ENCODE measurements around the gene ANKRD7. TPM values are rescaled to one million over a fixed set of nuclear protein-coding genes. Genes with fewer than 3 reads are reported as not detected.
"Not testable (repeated sequence)": the region's sequence is repeated elsewhere in the genome, so short reads cannot be mapped to it uniquely, and the experiment has no call there.

The ANKRD7 gene
- total RNA-seq, 4 donors from 2014 or later: 1.5 to 3.0 (median 2.9) TPM; not detected in 1

- 78 to 94% methylated on average over 1 of the region's 1 CpG for WGBS, 2 donors (ENCODE audit: low coverage in 1 of 2)
- TF ChIP-seq POLR2AphosphoS5 (IDR thresholded peaks at IDR 0.05): no peak
- TF ChIP-seq POLR2A (IDR thresholded peaks at IDR 0.05): no peak
- no peak for TF ChIP-seq EP300 (IDR thresholded peaks at IDR 0.05)
- TF ChIP-seq CTCF (IDR thresholded peaks at IDR 0.05): no peak
- H3K27me3 ChIP-seq: no peaks in the 10 kb centered on the region
- H3K27ac ChIP-seq: no peak overlapping the region
- no peaks in the 10 kb centered on the region for H3K4me1 ChIP-seq
- ATAC-seq: no peak
- H3K4me3 ChIP-seq: no peak overlapping the region
- no peaks in the 10 kb centered on the region for H3K36me3 ChIP-seq
- no peaks in the 10 kb centered on the region for H3K9me3 ChIP-seq
Observed at GRCh38 chr7:118232837-118233236, 8.3 kb downstream of the ANKRD7 start.

GRCh38 chr7:118233799-118234198 is 9.3 kb downstream of the ANKRD7 start:
- WGBS, 2 donors (ENCODE audit: low coverage in 1 of 2): 67 to 100% methylated on average over 1 of the region's 1 CpG
- no peak for ATAC-seq

GRCh38 chr7:118239014-118239413 is 14.5 kb downstream of the ANKRD7 start:
- Histone ChIP-seq H3K36me3 (no peaks in the 10 kb centered on the region), H3K9me3 (no peaks in the 10 kb centered on the region), H3K27ac (no peak overlapping the region), H3K27me3 (no peaks in the 10 kb centered on the region), H3K4me3 (no peak overlapping the region), H3K4me1 (no peaks in the 10 kb centered on the region)
- 93% methylated on average over 3 of the region's 3 CpGs; no CpG with 5 or more reads in 1 of the 2 donors for WGBS, 2 donors (ENCODE audit: low coverage in 1 of 2)
- no peak for ATAC-seq
- TF ChIP-seq EP300 (IDR thresholded peaks at IDR 0.05): no peak
- no peak for TF ChIP-seq CTCF (IDR thresholded peaks at IDR 0.05)
- TF ChIP-seq POLR2A (IDR thresholded peaks at IDR 0.05): no peak
- TF ChIP-seq POLR2AphosphoS5 (IDR thresholded peaks at IDR 0.05): no peak

More at GRCh38 chr7:118233799-118234198, 9.3 kb downstream of the ANKRD7 start:
- H3K4me3 ChIP-seq: no peak overlapping the region
- H3K36me3 ChIP-seq: no peaks in the 10 kb centered on the region
- H3K9me3 ChIP-seq: no peaks in the 10 kb centered on the region
- TF ChIP-seq POLR2A (IDR thresholded peaks at IDR 0.05): no peak
- no peaks in the 10 kb centered on the region for H3K27me3 ChIP-seq
- H3K27ac ChIP-seq: no peak overlapping the region
- no peaks in the 10 kb centered on the region for H3K4me1 ChIP-seq

GRCh38 chr7:118240320-118240719 is 15.8 kb downstream of the ANKRD7 start:
- not testable (repeated sequence) for H3K9me3 ChIP-seq, H3K4me3 ChIP-seq, H3K36me3 ChIP-seq, H3K27me3 ChIP-seq, H3K4me1 ChIP-seq, ATAC-seq, H3K27ac ChIP-seq
- WGBS, 2 donors (ENCODE audit: low coverage in 1 of 2): 100% methylated on average over 2 of the region's 2 CpGs; no CpG with 5 or more reads in 1 of the 2 donors

GRCh38 chr7:118243695-118244094 is 19.2 kb downstream of the ANKRD7 start:
- 36 to 60% methylated on average over 1 of the region's 1 CpG for WGBS, 2 donors (ENCODE audit: low coverage in 1 of 2)

More at GRCh38 chr7:118243695-118244094, 19.2 kb downstream of the ANKRD7 start:
- Histone ChIP-seq H3K27ac (no peak overlapping the region), H3K9me3 (no peaks in the 10 kb centered on the region), H3K27me3 (no peaks in the 10 kb centered on the region), H3K4me1 (no peaks in the 10 kb centered on the region), H3K4me3 (no peak overlapping the region), H3K36me3 (no peaks in the 10 kb centered on the region)
- TF ChIP-seq POLR2A (IDR thresholded peaks at IDR 0.05) (no peak), POLR2AphosphoS5 (IDR thresholded peaks at IDR 0.05) (no peak), EP300 (IDR thresholded peaks at IDR 0.05) (no peak), CTCF (IDR thresholded peaks at IDR 0.05) (no peak)
- ATAC-seq: no peak
